MM.1S (cell line): ENCODE results near the gene CCDC190.

ENCODE experiments used
- DNase-seq: peaks from one replicate; pipeline ENCODE4 v3.0.0-alpha.2; 2015
- H2AFZ ChIP-seq: fragments of 300-600 bp; sonication (generic); 2 replicates; pipeline ENCODE4 v1.6.0; 2016; ENCODE audit warnings: antibody characterized with exemption, low read length
- H3F3A ChIP-seq: fragments of 300-600 bp; sonication (generic); 2 replicates; pipeline ENCODE4 v1.6.1; 2016; ENCODE audit warnings: mild to moderate bottlenecking, antibody characterized with exemption, low read length, moderate library complexity, mixed read lengths; ENCODE audit not compliant: insufficient read depth
- H3K27ac ChIP-seq: fragments of 300-600 bp; sonication (generic); 2 replicates; pipeline ENCODE4 v1.5.1; 2016; ENCODE audit warnings: mild to moderate bottlenecking, low read length
- H3K27me3 ChIP-seq: fragments of 300-600 bp; sonication (generic); replicated peaks from 2 replicates; pipeline ENCODE4 v1.6.0; 2016; ENCODE audit warnings: low read length; ENCODE audit not compliant: insufficient read depth
- H3K36me3 ChIP-seq: fragments of 300-600 bp; sonication (generic); replicated peaks from 2 replicates; pipeline ENCODE4 v1.6.1; 2016; ENCODE audit warnings: mild to moderate bottlenecking, low read length, mixed read lengths; ENCODE audit not compliant: insufficient read depth
- H3K4me1 ChIP-seq: fragments of 300-600 bp; sonication (generic); 2 replicates; pipeline ENCODE4 v1.6.1; 2016; ENCODE audit warnings: low read length, mixed read lengths
- H3K4me2 ChIP-seq: fragments of 300-600 bp; sonication (generic); 2 replicates; pipeline ENCODE4 v1.6.0; 2016; ENCODE audit warnings: low read depth, low read length
- H3K4me3 ChIP-seq: fragments of 300-600 bp; sonication (generic); 2 replicates; pipeline ENCODE4 v1.5.1; 2016; ENCODE audit warnings: low read length, mixed read lengths
- H3K79me2 ChIP-seq: fragments of 300-600 bp; sonication (generic); 2 replicates; pipeline ENCODE4 v1.6.1; 2016; ENCODE audit warnings: mixed run types, low read length, mixed read lengths
- H3K9ac ChIP-seq: fragments of 300-600 bp; sonication (generic); 2 replicates; pipeline ENCODE4 v1.6.1; 2016; ENCODE audit warnings: low read length, mixed read lengths
- H3K9me2 ChIP-seq: fragments of 300-600 bp; sonication (generic); replicated peaks from 2 replicates; pipeline ENCODE4 v1.6.1; 2016; ENCODE audit warnings: mild to moderate bottlenecking, low read length, mixed read lengths; ENCODE audit not compliant: insufficient read depth
- H3K9me3 ChIP-seq: fragments of 300-600 bp; sonication (generic); replicated peaks from 2 replicates; pipeline ENCODE4 v1.6.1; 2016; ENCODE audit warnings: mild to moderate bottlenecking, low read length, mixed read lengths; ENCODE audit not compliant: insufficient read depth
- H4K20me1 ChIP-seq: fragments of 300-600 bp; sonication (generic); 2 replicates; pipeline ENCODE4 v1.6.1; 2016; ENCODE audit warnings: mild to moderate bottlenecking, low read length, moderate library complexity, mixed read lengths; ENCODE audit not compliant: insufficient read depth
- CTCF ChIP-seq: fragments of 300-600 bp; sonication (generic); IDR thresholded peaks from 2 replicates; pipeline ENCODE4 v1.5.1; 2016; ENCODE audit warnings: antibody characterized with exemption, low read length, mixed read lengths
- EZH2 ChIP-seq: fragments of 300-600 bp; sonication (generic); optimal IDR thresholded peaks from 2 replicates; pipeline ENCODE3; 2017; ENCODE audit warnings: low read depth, mild to moderate bottlenecking, antibody characterized with exemption, low read length, mixed read lengths
- EZH2phosphoT487 ChIP-seq: fragments of 300-600 bp; sonication (generic); IDR thresholded peaks from 2 replicates; pipeline ENCODE4 v1.6.1; 2018; ENCODE audit warnings: antibody characterized with exemption, low read length

CCDC190 gene

DNA sequence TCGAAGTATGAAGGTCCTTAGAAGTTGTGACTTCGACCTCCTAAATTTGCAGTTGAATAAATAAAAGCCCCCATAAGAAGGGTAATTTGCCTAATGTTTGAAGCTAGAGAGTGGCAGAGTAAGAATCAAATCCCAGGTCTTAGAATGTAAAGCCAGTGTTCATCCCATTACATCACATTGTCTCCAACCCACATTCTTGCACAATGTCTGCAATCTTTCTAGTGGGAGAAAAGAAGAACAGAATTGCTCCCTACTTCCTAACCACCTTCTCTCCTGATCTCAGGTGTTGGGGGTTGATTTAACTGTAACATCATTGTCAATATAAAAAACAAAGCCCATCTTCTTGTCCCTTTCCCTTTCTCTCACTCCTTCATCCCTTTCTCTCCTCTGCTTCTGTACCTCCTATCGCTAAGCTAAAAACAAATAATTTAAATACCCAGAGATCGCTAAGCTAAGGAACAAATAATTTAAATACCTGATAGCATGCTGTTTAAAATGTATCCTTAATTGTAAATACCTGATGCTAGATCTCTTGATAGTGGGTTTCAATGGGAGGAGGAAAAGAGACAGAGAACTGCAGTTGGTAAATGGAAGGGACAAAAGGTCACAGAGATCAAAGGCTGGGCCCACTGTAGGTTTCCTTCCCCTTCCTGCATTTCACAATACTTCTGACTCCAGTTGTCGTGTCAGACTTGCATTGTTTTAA is 32.1 kb upstream of the CCDC190 start:
- H3K9ac ChIP-seq, result no peak overlapping the region
- H3K4me2 ChIP-seq, result no peak overlapping the region
- H4K20me1 ChIP-seq, result no peaks in the 10 kb centered on the region
- H3K36me3 ChIP-seq, result no peaks in the 10 kb centered on the region
- no peaks in the 10 kb centered on the region for H3K9me2 ChIP-seq
- DNase-seq, result no peak
- no peaks in the 10 kb centered on the region for H3K4me1 ChIP-seq
- H3F3A ChIP-seq, result no peaks in the 10 kb centered on the region
- H3K4me3 ChIP-seq, result no peak overlapping the region
- no peaks in the 10 kb centered on the region for H3K27me3 ChIP-seq
- H2AFZ ChIP-seq, result no peak overlapping the region
- no peaks in the 10 kb centered on the region for H3K79me2 ChIP-seq
- TF ChIP-seq CTCF (no peak), EZH2 (no peak), EZH2phosphoT487 (no peak)
- no peak overlapping the region for H3K27ac ChIP-seq
- H3K9me3 ChIP-seq, result no peaks in the 10 kb centered on the region

DNA sequence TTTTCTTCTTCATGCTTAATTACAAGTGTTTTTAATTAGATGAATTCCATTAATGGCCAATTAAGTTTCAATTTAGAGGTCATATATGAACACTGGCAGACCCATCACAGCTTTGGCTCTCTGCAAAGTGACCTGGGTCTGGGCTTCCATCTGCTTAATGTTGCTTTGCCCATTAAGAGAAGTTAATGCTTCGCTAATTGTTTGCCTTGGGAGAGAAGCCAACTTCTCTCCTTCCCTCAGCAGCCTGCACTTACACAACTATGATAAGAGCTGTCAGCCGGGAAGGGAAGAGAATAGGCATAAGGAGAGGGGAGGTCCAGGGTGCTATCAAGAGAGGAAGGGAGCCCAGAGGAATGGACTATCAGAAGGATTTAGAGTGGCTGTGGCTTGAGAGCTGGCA is 29.0 kb upstream of the CCDC190 start:
- Histone ChIP-seq H3K9me2 (no peaks in the 10 kb centered on the region), H3K4me3 (no peak overlapping the region), H3K36me3 (no peaks in the 10 kb centered on the region), H4K20me1 (no peaks in the 10 kb centered on the region), H3K4me2 (no peak overlapping the region), H3K79me2 (no peaks in the 10 kb centered on the region), H2AFZ (no peak overlapping the region), H3K27ac (no peak overlapping the region), H3K27me3 (no peaks in the 10 kb centered on the region), H3K9me3 (no peaks in the 10 kb centered on the region), H3K4me1 (no peaks in the 10 kb centered on the region), H3F3A (no peaks in the 10 kb centered on the region), H3K9ac (no peak overlapping the region)
- DNase-seq, result no peak
- TF ChIP-seq CTCF (no peak), EZH2phosphoT487 (no peak), EZH2 (no peak)

DNA sequence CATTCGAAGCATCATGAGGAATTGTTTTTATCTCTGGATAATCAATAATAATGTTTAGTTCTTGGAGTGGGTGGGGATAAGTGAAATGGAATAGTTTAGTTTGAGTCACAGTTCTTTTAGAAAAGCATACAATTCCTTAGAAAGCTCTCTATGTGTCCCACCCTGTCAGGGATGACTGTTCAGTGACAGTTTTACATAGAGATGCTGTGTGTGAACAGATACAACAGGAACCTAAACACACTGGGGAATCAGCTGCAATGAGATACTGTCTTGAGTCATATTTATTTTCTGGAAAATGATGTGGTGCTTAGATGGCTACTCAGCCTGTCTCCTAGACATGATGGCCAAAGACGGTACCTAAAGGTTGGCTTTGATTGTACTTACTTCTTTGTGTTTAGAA is 25.7 kb upstream of the CCDC190 start:
- Histone ChIP-seq H3K27ac (no peak overlapping the region), H2AFZ (no peak overlapping the region), H3K4me2 (no peak overlapping the region), H3K9me3 (no peaks in the 10 kb centered on the region), H3K36me3 (no peaks in the 10 kb centered on the region), H3K4me1 (no peaks in the 10 kb centered on the region), H3K79me2 (no peaks in the 10 kb centered on the region), H3K27me3 (no peaks in the 10 kb centered on the region), H3K4me3 (no peak overlapping the region), H4K20me1 (no peaks in the 10 kb centered on the region), H3K9me2 (no peaks in the 10 kb centered on the region), H3K9ac (no peak overlapping the region), H3F3A (no peaks in the 10 kb centered on the region)
- no peak for TF ChIP-seq EZH2
- no peak for TF ChIP-seq EZH2phosphoT487
- no peak for TF ChIP-seq CTCF
- DNase-seq, result no peak
